NT2/D1 (cell line): ENCODE results near the gene HSPG2.

Source experiments
- DNase-seq: peaks from one replicate; pipeline ENCODE4 v3.0.0-alpha.2; 2011; ENCODE audit warnings: low read depth, low spot score
- H3K27me3 ChIP-seq: 2 replicates; pipeline ENCODE4 v1.6.0; 2011; ENCODE audit warnings: mild to moderate bottlenecking; ENCODE audit not compliant: insufficient read length, insufficient read depth
- H3K36me3 ChIP-seq: 2 replicates; pipeline ENCODE4 v1.6.1; 2011; ENCODE audit warnings: mild to moderate bottlenecking, low read length, mixed read lengths; ENCODE audit not compliant: insufficient read depth, insufficient read length
- H3K4me1 ChIP-seq: 2 replicates; pipeline ENCODE4 v1.5.1; 2011; ENCODE audit not compliant: insufficient read depth, insufficient read length
- H3K4me3 ChIP-seq: 2 replicates; pipeline ENCODE4 v1.5.1; 2011; ENCODE audit warnings: low read depth; ENCODE audit not compliant: insufficient read length
- H3K9ac ChIP-seq: 2 replicates; pipeline ENCODE4 v1.6.0; 2011; ENCODE audit warnings: low read depth; ENCODE audit not compliant: insufficient read length
- H3K9me3 ChIP-seq: 2 replicates; pipeline ENCODE4 v1.5.1; 2011; ENCODE audit warnings: mild to moderate bottlenecking, low read length; ENCODE audit not compliant: insufficient read depth
- SUZ12 ChIP-seq: IDR thresholded peaks from 2 replicates; pipeline ENCODE4 v1.6.1; 2011; ENCODE audit not compliant: insufficient read length, insufficient read depth; ENCODE audit errors: extremely low read depth
- YY1 ChIP-seq: IDR thresholded peaks from 2 replicates; pipeline ENCODE4 v1.6.1; 2011; ENCODE audit not compliant: insufficient read length, insufficient read depth
- ZNF274 ChIP-seq: IDR thresholded peaks from 2 replicates; pipeline ENCODE4 v1.6.1; 2011; ENCODE audit warnings: mild to moderate bottlenecking, low read depth, low read length

Gene HSPG2

GRCh38 chr1:21854751-21855131 lies 82.4 kb downstream of the HSPG2 start:
- Histone ChIP-seq H3K9ac (no peak overlapping the region), H3K27me3 (no peaks in the 10 kb centered on the region), H3K4me1 (no peaks in the 10 kb centered on the region), H3K4me3 (no peak overlapping the region), H3K36me3 (peaks cover 88% of the 10 kb centered on the region), H3K9me3 (no peaks in the 10 kb centered on the region)
- no peak for DNase-seq
- no peak for TF ChIP-seq ZNF274
- TF ChIP-seq SUZ12 = no peak
- no peak for TF ChIP-seq YY1

DNA sequence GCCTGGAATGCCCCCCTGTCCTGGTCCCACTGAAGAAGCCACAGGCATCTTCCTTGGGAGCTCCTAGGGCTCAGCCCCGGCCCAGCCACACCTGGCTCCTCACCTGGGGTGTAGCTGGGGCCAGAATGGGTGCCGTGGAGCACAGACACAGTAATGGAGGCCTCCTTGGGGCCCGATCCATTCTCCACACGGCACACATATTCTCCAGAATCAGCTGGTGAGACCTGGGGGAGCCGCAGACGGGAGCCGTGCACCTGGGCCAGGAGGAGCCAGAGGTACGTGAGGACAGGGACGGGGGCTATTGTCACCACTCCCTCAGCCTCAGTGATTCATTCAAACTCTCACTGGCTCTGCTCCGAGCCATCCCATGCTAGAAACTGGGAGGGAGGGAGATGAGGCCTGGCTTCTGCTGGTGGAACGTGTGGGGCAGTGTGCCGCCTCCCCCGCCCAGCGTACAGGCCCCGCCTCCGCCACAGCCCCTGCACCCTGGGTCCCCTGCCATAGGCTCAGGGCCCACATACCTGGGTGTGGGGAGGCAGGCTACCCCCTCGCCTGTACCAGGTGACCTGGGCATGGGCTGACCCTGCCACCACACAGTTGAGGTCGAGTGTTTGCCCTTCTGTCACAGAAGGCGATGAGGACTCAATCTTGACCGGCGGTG lies 82.9 kb downstream of the HSPG2 start:
- Histone ChIP-seq H3K36me3 (peaks cover 83% of the 10 kb centered on the region), H3K27me3 (no peaks in the 10 kb centered on the region), H3K9ac (no peak overlapping the region), H3K9me3 (no peaks in the 10 kb centered on the region), H3K4me1 (no peaks in the 10 kb centered on the region), H3K4me3 (no peak overlapping the region)
- TF ChIP-seq SUZ12 = no peak
- TF ChIP-seq YY1 = no peak
- TF ChIP-seq ZNF274 = no peak
- DNase-seq = no peak

GRCh38 chr1:21853131-21853427 lies 84.0 kb downstream of the HSPG2 start:
- TF ChIP-seq SUZ12 (no peak), ZNF274 (no peak)
- DNase-seq = no peak
- H3K36me3 ChIP-seq = peaks cover 83% of the 10 kb centered on the region
- H3K27me3 ChIP-seq = no peaks in the 10 kb centered on the region
- no peak overlapping the region for H3K4me3 ChIP-seq
- H3K9me3 ChIP-seq = no peaks in the 10 kb centered on the region
- no peaks in the 10 kb centered on the region for H3K4me1 ChIP-seq
- no peak overlapping the region for H3K9ac ChIP-seq

- Histone ChIP-seq H3K9me3 (no peaks in the 10 kb centered on the region), H3K27me3 (no peaks in the 10 kb centered on the region), H3K4me1 (no peaks in the 10 kb centered on the region), H3K9ac (no peak overlapping the region), H3K4me3 (no peak overlapping the region), H3K36me3 (peaks cover 83% of the 10 kb centered on the region)
- DNase-seq = no peak
- TF ChIP-seq SUZ12 = no peak
- TF ChIP-seq YY1 = no peak
- TF ChIP-seq ZNF274 = no peak
Observed at GRCh38 chr1:21852282-21853130, 84.6 kb downstream of the HSPG2 start.

GRCh38 chr1:21851430-21852250 lies 85.5 kb downstream of the HSPG2 start:
- H3K9me3 ChIP-seq = no peaks in the 10 kb centered on the region
- no peaks in the 10 kb centered on the region for H3K27me3 ChIP-seq
- H3K4me3 ChIP-seq = no peak overlapping the region
- H3K36me3 ChIP-seq = peaks cover 81% of the 10 kb centered on the region
- no peak for DNase-seq
- H3K9ac ChIP-seq = no peak overlapping the region
- TF ChIP-seq ZNF274 (no peak), YY1 (no peak), SUZ12 (no peak)
- H3K4me1 ChIP-seq = no peaks in the 10 kb centered on the region

DNA sequence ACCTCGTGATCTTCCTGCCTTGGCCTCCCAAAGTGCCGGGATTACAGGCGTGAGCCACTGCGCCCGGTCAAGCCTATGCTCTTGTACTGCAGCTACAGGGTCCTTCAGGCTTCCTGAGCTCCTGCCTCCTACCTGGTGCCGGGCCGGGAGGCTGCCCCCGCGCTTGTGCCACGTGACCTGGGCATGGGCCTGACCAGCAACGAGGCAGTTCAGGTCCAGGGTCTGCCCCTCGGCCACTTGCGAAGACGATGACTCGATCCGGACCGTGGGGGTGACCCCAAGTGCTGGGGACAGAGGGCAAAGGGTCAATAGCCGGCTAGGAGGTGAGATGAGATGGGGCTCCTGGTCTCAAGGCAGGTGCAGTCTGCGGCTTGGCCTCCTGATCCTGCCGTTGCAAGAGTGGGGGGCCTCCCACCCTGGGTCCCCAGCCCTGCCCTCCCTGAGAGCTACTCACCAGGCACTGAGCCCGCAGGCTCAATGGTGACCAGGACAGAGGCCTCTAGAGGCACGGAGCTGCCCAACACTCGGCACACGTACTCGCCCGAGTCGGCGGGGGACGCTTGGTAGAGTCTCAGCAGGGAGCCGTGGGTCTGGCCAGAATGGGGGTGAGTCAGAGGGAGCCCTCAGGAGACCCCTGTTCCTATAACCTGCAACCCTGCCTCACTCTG lies 87.1 kb downstream of the HSPG2 start:
- TF ChIP-seq YY1 (no peak), SUZ12 (no peak), ZNF274 (no peak)
- Histone ChIP-seq H3K4me3 (no peak overlapping the region), H3K27me3 (no peaks in the 10 kb centered on the region), H3K9ac (no peak overlapping the region), H3K36me3 (peaks cover 80% of the 10 kb centered on the region), H3K4me1 (no peaks in the 10 kb centered on the region), H3K9me3 (no peaks in the 10 kb centered on the region)
- DNase-seq = no peak
